HCT116 (cell line): ENCODE measurements around the gene BCAR1.

Experiments
- FOSL1 ChIP-seq: IDR thresholded peaks from 2 replicates; pipeline ENCODE4 v1.6.1; 2012; ENCODE audit warnings: low read depth
- POLR2A ChIP-seq: IDR thresholded peaks from 2 replicates; pipeline ENCODE4 v1.7.0; 2011; ENCODE audit warnings: borderline replicate concordance; ENCODE audit not compliant: insufficient read depth, insufficient read length; ENCODE audit errors: extremely low read depth
- TF ChIP-seq, protein P1 (sequence below), 3 experiments: fragments of 200-600 bp in 1 of 3; sonication (generic) in 1 of 3; IDR thresholded peaks in 2 of 3; conservative IDR thresholded peaks in 1 of 3; 2 replicates each; pipeline ENCODE4 v1.5.1; 2012 to 2017; ENCODE audit warnings: low read depth in 2 of 3, low read length in 2 of 3, antibody characterized with exemption in 1 of 3, borderline replicate concordance in 1 of 3, control low read depth in 1 of 3, mild to moderate bottlenecking in 1 of 3, mixed read lengths in 1 of 3, mixed run types in 1 of 3, moderate library complexity in 1 of 3; ENCODE audit not compliant: insufficient read depth in 1 of 3
- TF ChIP-seq, protein P2 (sequence below): IDR thresholded peaks from 2 replicates; pipeline ENCODE4 v1.6.1; 2012

DNA sequence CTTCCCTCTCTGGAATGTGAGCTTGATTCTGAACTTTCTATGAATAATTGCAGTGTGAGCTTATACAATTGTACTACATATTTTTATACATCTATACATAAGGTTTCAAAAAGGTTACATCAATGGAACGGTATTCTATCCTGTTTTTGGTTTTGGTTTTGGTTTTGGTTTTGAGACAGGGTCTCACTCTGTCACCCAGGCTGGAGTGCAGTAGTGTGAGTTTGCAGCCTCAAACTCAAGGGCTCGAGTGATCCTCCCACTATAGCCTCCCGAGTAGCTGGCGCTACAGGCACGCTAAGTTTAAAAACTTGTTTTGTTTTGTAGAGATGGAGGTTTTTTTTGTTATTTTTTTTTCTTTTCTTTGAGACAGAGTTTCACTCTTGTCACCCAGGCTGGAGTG, 31.6 kb downstream of the BCAR1 start:
- TF ChIP-seq, protein P1, sequence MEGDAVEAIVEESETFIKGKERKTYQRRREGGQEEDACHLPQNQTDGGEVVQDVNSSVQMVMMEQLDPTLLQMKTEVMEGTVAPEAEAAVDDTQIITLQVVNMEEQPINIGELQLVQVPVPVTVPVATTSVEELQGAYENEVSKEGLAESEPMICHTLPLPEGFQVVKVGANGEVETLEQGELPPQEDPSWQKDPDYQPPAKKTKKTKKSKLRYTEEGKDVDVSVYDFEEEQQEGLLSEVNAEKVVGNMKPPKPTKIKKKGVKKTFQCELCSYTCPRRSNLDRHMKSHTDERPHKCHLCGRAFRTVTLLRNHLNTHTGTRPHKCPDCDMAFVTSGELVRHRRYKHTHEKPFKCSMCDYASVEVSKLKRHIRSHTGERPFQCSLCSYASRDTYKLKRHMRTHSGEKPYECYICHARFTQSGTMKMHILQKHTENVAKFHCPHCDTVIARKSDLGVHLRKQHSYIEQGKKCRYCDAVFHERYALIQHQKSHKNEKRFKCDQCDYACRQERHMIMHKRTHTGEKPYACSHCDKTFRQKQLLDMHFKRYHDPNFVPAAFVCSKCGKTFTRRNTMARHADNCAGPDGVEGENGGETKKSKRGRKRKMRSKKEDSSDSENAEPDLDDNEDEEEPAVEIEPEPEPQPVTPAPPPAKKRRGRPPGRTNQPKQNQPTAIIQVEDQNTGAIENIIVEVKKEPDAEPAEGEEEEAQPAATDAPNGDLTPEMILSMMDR (IDR thresholded peaks at IDR 0.05 in 2 of 3, conservative IDR thresholded peaks at IDR 0.05 in 1 of 3; ENCODE audit: borderline replicate concordance in 1 of 3, insufficient read depth in 1 of 3, low read depth in 2 of 3, low read length in 2 of 3): no peak
- TF ChIP-seq FOSL1: no peak
- TF ChIP-seq POLR2A: no peak
- TF ChIP-seq, protein P2, sequence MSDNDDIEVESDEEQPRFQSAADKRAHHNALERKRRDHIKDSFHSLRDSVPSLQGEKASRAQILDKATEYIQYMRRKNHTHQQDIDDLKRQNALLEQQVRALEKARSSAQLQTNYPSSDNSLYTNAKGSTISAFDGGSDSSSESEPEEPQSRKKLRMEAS: no peak
